GM21423 (cell line): ENCODE data around the gene PTPN6.

Experiments
- ATAC-seq: cut with Tn5 transposase; IDR thresholded peaks from one replicate; pipeline ENCODE4 v1.9.1; 2021; ENCODE audit warnings: mild to moderate bottlenecking, moderate library complexity; ENCODE audit not compliant: unreplicated experiment

Gene PTPN6

GRCh38 chr12:6921996-6922946, 28.9 kb upstream of the PTPN6 start:
- ATAC-seq, result no peak

DNA sequence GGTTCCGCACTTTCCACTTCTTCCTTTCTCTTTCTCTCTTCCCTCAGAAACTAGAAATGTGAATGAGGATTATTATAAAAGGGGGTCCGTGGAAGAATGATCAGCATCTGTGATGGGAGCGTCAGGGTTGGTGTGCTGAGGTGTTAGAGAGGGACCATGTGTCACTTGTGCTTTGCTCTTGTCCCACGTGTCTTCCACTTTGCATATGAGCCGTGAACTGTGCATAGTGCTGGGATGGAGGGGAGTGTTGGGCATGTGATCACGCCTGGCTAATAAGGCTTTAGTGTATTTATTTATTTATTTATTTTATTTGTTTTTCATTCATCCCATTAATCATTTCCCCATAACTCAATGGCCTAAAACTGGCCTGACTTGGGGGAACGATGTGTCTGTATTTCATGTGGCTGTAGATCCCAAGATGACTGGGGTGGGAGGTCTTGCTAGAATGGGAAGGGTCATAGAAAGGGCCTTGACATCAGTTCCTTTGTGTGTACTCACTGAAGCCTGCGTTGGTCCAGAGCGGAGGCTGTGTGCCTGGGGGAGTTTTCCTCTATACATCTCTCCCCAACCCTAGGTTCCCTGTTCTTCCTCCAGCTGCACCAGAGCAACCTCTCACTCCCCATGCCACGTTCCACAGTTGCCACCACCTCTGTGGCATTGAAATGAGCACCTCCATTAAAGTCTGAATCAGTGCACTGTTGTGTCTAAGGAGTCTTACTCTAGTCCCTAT, 28.0 kb upstream of the PTPN6 start:
- ATAC-seq, result no peak

DNA sequence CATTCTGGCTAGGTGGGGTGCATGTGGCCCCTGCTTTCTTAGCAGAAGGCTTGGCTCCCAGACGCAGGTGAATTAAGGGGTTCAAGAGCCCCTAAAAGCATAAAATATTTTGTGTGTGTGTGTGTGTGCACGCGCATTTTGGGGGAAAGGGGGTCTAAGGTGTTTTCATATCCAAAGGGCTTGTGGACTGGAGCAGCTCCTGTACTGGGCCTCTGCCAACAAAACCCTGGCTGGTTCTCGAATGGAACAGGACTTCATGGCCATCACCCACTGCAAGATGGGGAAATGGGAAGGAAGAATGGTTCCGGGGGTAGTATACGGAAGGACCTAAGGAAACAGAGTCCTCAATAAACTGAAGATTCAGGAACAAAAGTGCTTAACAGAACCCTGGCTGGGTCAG, 27.3 kb upstream of the PTPN6 start:
- no peak for ATAC-seq

GRCh38 chr12:6925239-6925539, 26.0 kb upstream of the PTPN6 start:
- ATAC-seq, result no peak

- ATAC-seq, result no peak
These were observed 25.4 kb upstream of the PTPN6 start for GRCh38 chr12:6925540-6926279.

GRCh38 chr12:6927379-6928021, 23.7 kb upstream of the PTPN6 start, which contains the start of gene ATN1:
Gene ATN1, plus strand, starts transcription at chr12:6927959. Its CDS starts 6,043 bp downstream, at chr12:6934002.
- no peak for ATAC-seq

- no peak for ATAC-seq
These were observed 23.0 kb upstream of the PTPN6 start for GRCh38 chr12:6928022-6928702.

DNA sequence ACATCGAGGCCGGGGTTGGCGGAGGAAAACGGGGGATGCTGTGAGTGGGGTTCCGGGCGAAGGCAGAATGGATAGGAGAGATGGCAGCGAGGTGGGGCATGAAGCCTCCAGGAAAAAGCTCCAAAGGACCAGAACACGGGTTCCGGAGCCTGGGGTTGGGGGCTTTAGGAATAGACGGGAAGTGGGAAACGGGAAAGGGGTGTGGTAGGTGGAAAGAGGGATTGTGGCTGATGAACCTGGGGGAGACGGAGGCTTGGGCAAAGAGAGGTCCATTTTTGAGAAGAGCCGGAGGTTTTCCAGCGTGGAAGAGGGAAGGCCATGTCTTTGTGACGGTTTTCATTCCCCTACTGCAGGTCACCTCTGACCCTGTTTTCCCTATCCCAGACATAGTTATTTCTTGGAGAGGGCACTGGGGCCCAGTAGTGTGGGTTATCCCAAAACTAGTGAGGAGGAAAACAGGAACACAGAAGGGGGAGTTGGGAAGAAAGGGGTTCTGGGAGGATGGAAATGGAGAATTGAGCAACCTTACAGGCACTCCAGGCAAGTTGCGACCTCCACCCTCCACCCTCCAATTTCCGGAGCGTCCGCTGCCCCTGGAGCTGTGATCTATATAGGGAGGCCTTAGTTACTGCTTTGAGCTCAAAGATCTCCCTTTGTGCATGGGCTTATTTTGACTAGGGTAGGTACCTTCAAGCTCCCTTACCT, 22.3 kb upstream of the PTPN6 start:
- no peak for ATAC-seq

GRCh38 chr12:6929466-6930452, 21.4 kb upstream of the PTPN6 start:
- no peak for ATAC-seq

GRCh38 chr12:6932766-6933165, 18.4 kb upstream of the PTPN6 start:
- ATAC-seq, result no peak

- ATAC-seq, result no peak
These were observed 17.0 kb upstream of the PTPN6 start for GRCh38 chr12:6934110-6934509.

DNA sequence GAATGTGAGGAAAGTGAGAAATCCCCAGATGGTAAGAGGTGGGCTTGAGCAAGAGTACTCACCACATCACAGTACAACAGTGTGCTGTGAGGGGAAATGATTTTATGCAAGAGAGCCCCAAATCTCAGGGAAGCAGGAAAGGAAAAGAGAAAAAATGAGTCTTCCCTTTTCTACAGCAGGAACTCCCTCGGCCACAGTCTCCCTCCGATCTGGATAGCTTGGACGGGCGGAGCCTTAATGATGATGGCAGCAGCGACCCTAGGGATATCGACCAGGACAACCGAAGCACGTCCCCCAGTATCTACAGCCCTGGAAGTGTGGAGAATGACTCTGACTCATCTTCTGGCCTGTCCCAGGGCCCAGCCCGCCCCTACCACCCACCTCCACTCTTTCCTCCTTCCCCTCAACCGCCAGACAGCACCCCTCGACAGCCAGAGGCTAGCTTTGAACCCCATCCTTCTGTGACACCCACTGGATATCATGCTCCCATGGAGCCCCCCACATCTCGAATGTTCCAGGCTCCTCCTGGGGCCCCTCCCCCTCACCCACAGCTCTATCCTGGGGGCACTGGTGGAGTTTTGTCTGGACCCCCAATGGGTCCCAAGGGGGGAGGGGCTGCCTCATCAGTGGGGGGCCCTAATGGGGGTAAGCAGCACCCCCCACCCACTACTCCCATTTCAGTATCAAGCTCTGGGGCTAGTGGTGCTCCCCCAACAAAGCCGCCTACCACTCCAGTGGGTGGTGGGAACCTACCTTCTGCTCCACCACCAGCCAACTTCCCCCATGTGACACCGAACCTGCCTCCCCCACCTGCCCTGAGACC, 15.6 kb upstream of the PTPN6 start:
- no peak for ATAC-seq

DNA sequence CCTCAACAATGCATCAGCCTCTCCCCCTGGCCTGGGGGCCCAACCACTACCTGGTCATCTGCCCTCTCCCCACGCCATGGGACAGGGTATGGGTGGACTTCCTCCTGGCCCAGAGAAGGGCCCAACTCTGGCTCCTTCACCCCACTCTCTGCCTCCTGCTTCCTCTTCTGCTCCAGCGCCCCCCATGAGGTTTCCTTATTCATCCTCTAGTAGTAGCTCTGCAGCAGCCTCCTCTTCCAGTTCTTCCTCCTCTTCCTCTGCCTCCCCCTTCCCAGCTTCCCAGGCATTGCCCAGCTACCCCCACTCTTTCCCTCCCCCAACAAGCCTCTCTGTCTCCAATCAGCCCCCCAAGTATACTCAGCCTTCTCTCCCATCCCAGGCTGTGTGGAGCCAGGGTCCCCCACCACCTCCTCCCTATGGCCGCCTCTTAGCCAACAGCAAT, 14.9 kb upstream of the PTPN6 start:
- ATAC-seq, result no peak

DNA sequence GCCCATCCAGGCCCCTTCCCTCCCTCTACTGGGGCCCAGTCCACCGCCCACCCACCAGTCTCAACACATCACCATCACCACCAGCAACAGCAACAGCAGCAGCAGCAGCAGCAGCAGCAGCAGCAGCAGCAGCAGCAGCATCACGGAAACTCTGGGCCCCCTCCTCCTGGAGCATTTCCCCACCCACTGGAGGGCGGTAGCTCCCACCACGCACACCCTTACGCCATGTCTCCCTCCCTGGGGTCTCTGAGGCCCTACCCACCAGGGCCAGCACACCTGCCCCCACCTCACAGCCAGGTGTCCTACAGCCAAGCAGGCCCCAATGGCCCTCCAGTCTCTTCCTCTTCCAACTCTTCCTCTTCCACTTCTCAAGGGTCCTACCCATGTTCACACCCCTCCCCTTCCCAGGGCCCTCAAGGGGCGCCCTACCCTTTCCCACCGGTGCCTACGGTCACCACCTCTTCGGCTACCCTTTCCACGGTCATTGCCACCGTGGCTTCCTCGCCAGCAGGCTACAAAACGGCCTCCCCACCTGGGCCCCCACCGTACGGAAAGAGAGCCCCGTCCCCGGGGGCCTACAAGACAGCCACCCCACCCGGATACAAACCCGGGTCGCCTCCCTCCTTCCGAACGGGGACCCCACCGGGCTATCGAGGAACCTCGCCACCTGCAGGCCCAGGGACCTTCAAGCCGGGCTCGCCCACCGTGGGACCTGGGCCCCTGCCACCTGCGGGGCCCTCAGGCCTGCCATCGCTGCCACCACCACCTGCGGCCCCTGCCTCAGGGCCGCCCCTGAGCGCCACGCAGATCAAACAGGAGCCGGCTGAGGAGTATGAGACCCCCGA, 14.3 kb upstream of the PTPN6 start:
- no peak for ATAC-seq

GRCh38 chr12:6937481-6938352, 13.4 kb upstream of the PTPN6 start:
- peak; percentile 90 for ATAC-seq
